HUES48 (cell line): ENCODE data around the gene ENDOV.

Experiments used
- H3K27ac ChIP-seq: one replicate; pipeline ENCODE4 v1.7.0; 2013; ENCODE audit warnings: low read depth, low read length, inconsistent platforms
- H3K27me3 ChIP-seq: 2 replicates; pipeline ENCODE4 v1.6.1; 2013; ENCODE audit warnings: mild to moderate bottlenecking, low read length; ENCODE audit not compliant: control insufficient read depth, insufficient read depth
- H3K36me3 ChIP-seq: 2 replicates; pipeline ENCODE4 v1.6.1; 2013; ENCODE audit warnings: low read length; ENCODE audit not compliant: control insufficient read depth, insufficient read depth
- H3K4me1 ChIP-seq: 2 replicates; pipeline ENCODE4 v1.6.1; 2013; ENCODE audit warnings: mild to moderate bottlenecking, low read length; ENCODE audit not compliant: control insufficient read depth, insufficient read depth
- H3K4me3 ChIP-seq: 2 replicates; pipeline ENCODE4 v1.5.1; 2013; ENCODE audit warnings: mild to moderate bottlenecking, low read depth, low read length
- H3K9ac ChIP-seq: 2 replicates; pipeline ENCODE4 v1.6.1; 2013; ENCODE audit warnings: mild to moderate bottlenecking, low read depth, low read length, moderate library complexity
- H3K9me3 ChIP-seq: 2 replicates; pipeline ENCODE4 v1.6.1; 2013; ENCODE audit warnings: low read length; ENCODE audit not compliant: control insufficient read depth, insufficient read depth

The ENDOV gene

GRCh38 chr17:80463784-80464400 lies 48.9 kb downstream of the ENDOV start:
- no peak overlapping the region for H3K9ac ChIP-seq
- no peak overlapping the region for H3K27ac ChIP-seq
- H3K36me3 ChIP-seq: no peaks in the 10 kb centered on the region
- no peaks in the 10 kb centered on the region for H3K4me1 ChIP-seq
- H3K27me3 ChIP-seq: peaks cover 16% of the 10 kb centered on the region; the same call in 1 of the 2 replicates
- no peaks in the 10 kb centered on the region for H3K9me3 ChIP-seq
- no peak overlapping the region for H3K4me3 ChIP-seq

- no peak overlapping the region for H3K9ac ChIP-seq
- no peak overlapping the region for H3K4me3 ChIP-seq
- H3K36me3 ChIP-seq: no peaks in the 10 kb centered on the region
- no peak overlapping the region for H3K27ac ChIP-seq
- H3K4me1 ChIP-seq: no peaks in the 10 kb centered on the region
- peaks cover 17% of the 10 kb centered on the region; the same call in 1 of the 2 replicates for H3K27me3 ChIP-seq
- H3K9me3 ChIP-seq: no peaks in the 10 kb centered on the region
Observed at GRCh38 chr17:80464486-80464885, 49.5 kb downstream of the ENDOV start.

DNA sequence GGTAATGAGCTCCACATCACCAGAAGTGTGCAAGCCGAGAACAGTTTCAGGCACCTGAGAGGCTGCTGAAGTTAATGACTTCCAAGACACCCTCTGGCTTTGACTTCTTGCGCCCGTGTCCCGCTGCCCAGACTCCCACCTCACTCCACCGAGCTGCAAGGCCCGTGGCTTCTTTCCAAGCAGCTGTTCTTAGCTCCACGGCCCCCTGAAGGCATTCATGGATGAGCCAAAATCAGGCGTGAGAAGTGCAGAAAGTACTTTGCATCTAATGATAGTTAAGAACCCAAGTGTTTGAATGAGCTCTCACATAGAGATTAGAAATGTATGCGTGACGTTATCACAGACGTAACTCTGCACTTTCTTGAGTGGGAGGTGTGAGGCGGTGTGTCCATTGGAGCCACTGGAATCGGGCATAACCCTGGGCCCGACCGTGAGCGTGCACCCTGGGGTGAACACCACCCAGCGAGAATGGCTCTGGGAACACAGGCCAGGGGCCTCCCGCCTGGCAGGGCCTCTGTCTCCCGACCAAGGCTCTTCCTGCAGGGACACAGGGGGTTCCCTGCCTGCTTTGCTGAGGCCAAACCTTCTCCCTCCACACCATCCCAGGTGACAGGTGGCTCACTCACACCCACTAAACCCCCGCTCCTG lies 50.5 kb downstream of the ENDOV start:
- no peaks in the 10 kb centered on the region for H3K4me1 ChIP-seq
- H3K27ac ChIP-seq: no peak overlapping the region
- peaks cover 14% of the 10 kb centered on the region; the same call in 1 of the 2 replicates for H3K27me3 ChIP-seq
- no peak overlapping the region for H3K4me3 ChIP-seq
- no peak overlapping the region for H3K9ac ChIP-seq
- no peaks in the 10 kb centered on the region for H3K9me3 ChIP-seq
- H3K36me3 ChIP-seq: no peaks in the 10 kb centered on the region

DNA sequence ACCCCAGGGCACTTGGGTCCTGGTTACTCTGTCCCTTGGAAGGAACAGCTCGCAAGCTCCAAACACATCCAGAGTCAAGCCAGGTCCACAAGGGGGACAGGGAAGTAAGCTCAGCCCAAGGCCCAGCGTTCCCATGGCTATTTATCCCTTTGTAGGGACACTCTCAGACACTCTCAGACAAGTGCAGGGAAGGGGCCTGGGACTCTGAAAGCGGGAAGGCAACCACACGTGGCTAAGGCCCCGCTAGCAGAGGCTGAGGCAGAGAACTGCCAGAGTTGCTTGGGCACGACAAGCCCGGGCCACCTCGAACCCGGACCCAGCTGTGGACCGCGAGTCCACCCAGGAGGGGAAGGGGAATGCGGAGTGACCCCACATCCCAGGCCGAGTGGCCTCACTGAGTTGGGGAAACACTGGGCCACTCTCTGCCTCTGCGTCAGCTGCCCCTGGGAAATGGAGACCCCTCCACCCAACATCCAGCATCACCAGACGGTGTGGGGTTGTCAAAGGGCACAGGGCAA lies 51.3 kb downstream of the ENDOV start:
- H3K27me3 ChIP-seq: peaks cover 18% of the 10 kb centered on the region
- no peak overlapping the region for H3K27ac ChIP-seq
- H3K4me1 ChIP-seq: no peaks in the 10 kb centered on the region

GRCh38 chr17:80468242-80468641 lies 53.3 kb downstream of the ENDOV start:
- no peak overlapping the region for H3K9ac ChIP-seq
- H3K36me3 ChIP-seq: no peaks in the 10 kb centered on the region
- no peak overlapping the region for H3K27ac ChIP-seq
- H3K4me3 ChIP-seq: no peak overlapping the region
- H3K9me3 ChIP-seq: no peaks in the 10 kb centered on the region
- no peaks in the 10 kb centered on the region for H3K4me1 ChIP-seq
- peaks cover 38% of the 10 kb centered on the region for H3K27me3 ChIP-seq

More for the DNA sequence above, 51.3 kb downstream of the ENDOV start:
- Histone ChIP-seq H3K9ac (no peak overlapping the region), H3K36me3 (no peaks in the 10 kb centered on the region), H3K9me3 (no peaks in the 10 kb centered on the region), H3K4me3 (no peak overlapping the region)

GRCh38 chr17:80468781-80469493 lies 54.0 kb downstream of the ENDOV start:
- no peak overlapping the region for H3K9ac ChIP-seq
- H3K4me1 ChIP-seq: no peaks in the 10 kb centered on the region
- H3K27me3 ChIP-seq: peaks cover 45% of the 10 kb centered on the region
- no peaks in the 10 kb centered on the region for H3K9me3 ChIP-seq
- H3K4me3 ChIP-seq: no peak overlapping the region
- H3K27ac ChIP-seq: no peak overlapping the region
- no peaks in the 10 kb centered on the region for H3K36me3 ChIP-seq

- Histone ChIP-seq H3K4me1 (peaks cover under 1% of the 10 kb centered on the region; the same call in 1 of the 2 replicates), H3K27ac (no peak overlapping the region), H3K9ac (no peak overlapping the region), H3K36me3 (no peaks in the 10 kb centered on the region), H3K4me3 (no peak overlapping the region), H3K27me3 (peaks cover 53% of the 10 kb centered on the region), H3K9me3 (no peaks in the 10 kb centered on the region)
Observed at GRCh38 chr17:80469667-80470066, 54.7 kb downstream of the ENDOV start.

DNA sequence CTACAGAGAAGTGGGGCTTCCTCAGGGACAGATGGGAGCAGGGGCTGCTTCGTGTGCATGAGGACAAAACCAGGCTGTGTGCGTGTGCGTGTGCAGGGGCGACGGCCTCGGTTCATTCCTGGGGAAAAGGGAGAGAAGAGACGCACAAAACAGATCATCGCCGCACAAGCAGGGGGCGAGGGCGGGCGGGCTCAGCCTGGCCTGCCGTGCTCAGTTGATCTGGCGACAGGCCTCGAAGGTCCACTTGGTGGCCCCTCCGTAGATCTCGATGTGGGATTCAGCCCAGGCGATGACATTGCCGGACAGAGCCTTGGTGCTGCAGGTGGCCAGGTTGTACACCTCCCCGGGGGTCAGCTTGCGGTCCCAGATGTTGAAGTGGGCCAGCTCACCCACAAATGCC lies 55.6 kb downstream of the ENDOV start:
- Histone ChIP-seq H3K27me3 (peaks cover 62% of the 10 kb centered on the region), H3K27ac (no peak overlapping the region), H3K4me3 (no peak overlapping the region), H3K9me3 (no peaks in the 10 kb centered on the region), H3K36me3 (no peaks in the 10 kb centered on the region), H3K4me1 (peaks cover 9% of the 10 kb centered on the region), H3K9ac (no peak overlapping the region)

DNA sequence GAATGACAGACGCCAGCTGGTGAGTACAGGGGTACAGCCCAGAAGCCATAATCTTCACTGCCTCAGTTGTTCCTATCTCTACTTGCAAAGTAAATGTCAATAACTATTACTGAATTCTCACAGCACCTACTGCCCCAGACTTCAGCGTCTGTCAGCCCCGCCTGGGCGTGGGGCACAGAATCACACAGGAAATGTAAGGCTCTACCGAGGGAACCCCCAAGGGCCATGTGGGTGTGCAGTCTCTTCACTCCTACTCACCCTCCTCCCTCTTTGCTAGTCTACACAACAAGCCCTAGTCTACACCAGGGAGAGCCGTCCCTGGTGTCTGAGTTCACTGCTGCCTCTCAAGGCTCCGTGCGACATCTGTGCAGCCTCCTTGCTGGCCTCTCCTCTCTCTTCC lies 57.0 kb downstream of the ENDOV start:
- no peak overlapping the region for H3K9ac ChIP-seq
- H3K4me3 ChIP-seq: no peak overlapping the region
- no peaks in the 10 kb centered on the region for H3K9me3 ChIP-seq
- H3K27me3 ChIP-seq: peaks cover 75% of the 10 kb centered on the region
- H3K4me1 ChIP-seq: peaks cover 9% of the 10 kb centered on the region
- no peak overlapping the region for H3K27ac ChIP-seq
- no peaks in the 10 kb centered on the region for H3K36me3 ChIP-seq

- H3K27ac ChIP-seq: no peak overlapping the region
- no peaks in the 10 kb centered on the region for H3K9me3 ChIP-seq
- H3K4me1 ChIP-seq: peaks cover 9% of the 10 kb centered on the region
- no peaks in the 10 kb centered on the region for H3K36me3 ChIP-seq
- no peak overlapping the region for H3K4me3 ChIP-seq
- H3K27me3 ChIP-seq: peaks cover 82% of the 10 kb centered on the region
- no peak overlapping the region for H3K9ac ChIP-seq
Observed at GRCh38 chr17:80472996-80473395, 58.0 kb downstream of the ENDOV start.

DNA sequence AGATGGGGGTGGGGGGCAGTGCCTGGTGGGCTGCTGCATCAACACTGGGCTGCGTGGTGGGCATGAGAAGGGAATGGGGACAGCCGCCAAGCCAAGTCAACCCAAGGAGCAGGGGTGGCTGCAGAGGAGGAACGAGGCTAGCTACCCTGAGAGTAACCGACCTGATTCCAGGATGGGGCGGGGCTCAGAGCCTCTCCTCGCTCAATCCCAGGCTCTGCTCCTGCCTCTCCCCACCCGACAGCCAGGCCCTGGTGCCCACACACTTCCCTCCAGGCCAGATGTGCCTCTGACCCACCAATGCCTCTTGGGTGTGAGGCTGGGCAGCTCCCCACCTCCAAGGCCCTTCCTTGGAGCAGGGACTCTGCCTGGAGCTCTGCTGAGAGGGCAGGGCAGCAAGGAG lies 58.7 kb downstream of the ENDOV start:
- no peaks in the 10 kb centered on the region for H3K9me3 ChIP-seq
- H3K4me3 ChIP-seq: no peak overlapping the region
- H3K27ac ChIP-seq: no peak overlapping the region
- H3K27me3 ChIP-seq: peaks cover 85% of the 10 kb centered on the region
- peaks cover 9% of the 10 kb centered on the region for H3K4me1 ChIP-seq
- no peaks in the 10 kb centered on the region for H3K36me3 ChIP-seq
- no peak overlapping the region for H3K9ac ChIP-seq
